Hepatocyte (in vitro differentiated cells): ENCODE data around the gene FRY.

Experiments used
- EZH2 ChIP-seq: fragments of 200-600 bp; sonication (generic); IDR thresholded peaks from 2 replicates; pipeline ENCODE4 v1.6.1; 2016; ENCODE audit warnings: antibody characterized with exemption, mild to moderate bottlenecking, borderline replicate concordance
- TF ChIP-seq, protein P1 (sequence below): fragments of 200-600 bp; sonication (generic); IDR thresholded peaks from 2 replicates; pipeline ENCODE4 v1.5.1; 2016; ENCODE audit warnings: antibody characterized with exemption, mild to moderate bottlenecking; ENCODE audit not compliant: poor library complexity

- TF ChIP-seq, protein P1, sequence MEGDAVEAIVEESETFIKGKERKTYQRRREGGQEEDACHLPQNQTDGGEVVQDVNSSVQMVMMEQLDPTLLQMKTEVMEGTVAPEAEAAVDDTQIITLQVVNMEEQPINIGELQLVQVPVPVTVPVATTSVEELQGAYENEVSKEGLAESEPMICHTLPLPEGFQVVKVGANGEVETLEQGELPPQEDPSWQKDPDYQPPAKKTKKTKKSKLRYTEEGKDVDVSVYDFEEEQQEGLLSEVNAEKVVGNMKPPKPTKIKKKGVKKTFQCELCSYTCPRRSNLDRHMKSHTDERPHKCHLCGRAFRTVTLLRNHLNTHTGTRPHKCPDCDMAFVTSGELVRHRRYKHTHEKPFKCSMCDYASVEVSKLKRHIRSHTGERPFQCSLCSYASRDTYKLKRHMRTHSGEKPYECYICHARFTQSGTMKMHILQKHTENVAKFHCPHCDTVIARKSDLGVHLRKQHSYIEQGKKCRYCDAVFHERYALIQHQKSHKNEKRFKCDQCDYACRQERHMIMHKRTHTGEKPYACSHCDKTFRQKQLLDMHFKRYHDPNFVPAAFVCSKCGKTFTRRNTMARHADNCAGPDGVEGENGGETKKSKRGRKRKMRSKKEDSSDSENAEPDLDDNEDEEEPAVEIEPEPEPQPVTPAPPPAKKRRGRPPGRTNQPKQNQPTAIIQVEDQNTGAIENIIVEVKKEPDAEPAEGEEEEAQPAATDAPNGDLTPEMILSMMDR: no peak
- no peak for TF ChIP-seq EZH2
Observed at GRCh38 chr13:32334671-32335070, 303.1 kb downstream of the FRY start.
